ENCODE results near the gene CFAP210.
"Not testable (repeated sequence)": the region's sequence is repeated elsewhere in the genome, so short reads cannot be mapped to it uniquely, and the experiment has no call there.

CFAP210 gene

GRCh38 chr2:169670937-169671336 lies 23.3 kb downstream of the CFAP210 start:
- no peak for DNase-seq

- DNase-seq, result no peak
Observed at GRCh38 chr2:169670215-169670651, 24.0 kb downstream of the CFAP210 start.

- DNase-seq, result no peak
Observed at GRCh38 chr2:169667583-169667982, 26.6 kb downstream of the CFAP210 start.

GRCh38 chr2:169664978-169665930 lies 29.0 kb downstream of the CFAP210 start:
- no peak for DNase-seq

GRCh38 chr2:169664600-169664977 lies 29.6 kb downstream of the CFAP210 start:
- no peak for DNase-seq

GRCh38 chr2:169663247-169663646 lies 31.0 kb downstream of the CFAP210 start:
- DNase-seq, result no peak

- no peak for DNase-seq
Observed at GRCh38 chr2:169662744-169663143, 31.5 kb downstream of the CFAP210 start.

GRCh38 chr2:169661265-169661664 lies 32.9 kb downstream of the CFAP210 start:
- DNase-seq, result no peak

- no peak for DNase-seq
Observed at GRCh38 chr2:169659320-169659719, 34.9 kb downstream of the CFAP210 start.

GRCh38 chr2:169658877-169659276 lies 35.3 kb downstream of the CFAP210 start:
- DNase-seq, result no peak

GRCh38 chr2:169656164-169656563 lies 38.0 kb downstream of the CFAP210 start:
- DNase-seq, result no peak

- no peak for DNase-seq
Observed at GRCh38 chr2:169653636-169654035, 40.6 kb downstream of the CFAP210 start.

GRCh38 chr2:169649278-169649677 lies 44.9 kb downstream of the CFAP210 start:
- DNase-seq, result no peak

- no peak for DNase-seq
Observed at GRCh38 chr2:169647496-169647895, 46.7 kb downstream of the CFAP210 start.

GRCh38 chr2:169644173-169644572 lies 50.0 kb downstream of the CFAP210 start:
- DNase-seq, result no peak

- DNase-seq, result no peak
Observed at GRCh38 chr2:169641464-169641863, 52.7 kb downstream of the CFAP210 start.

GRCh38 chr2:169640104-169640503 lies 54.1 kb downstream of the CFAP210 start:
- no peak for DNase-seq

- DNase-seq, result no peak
Observed at GRCh38 chr2:169637620-169638019, 56.6 kb downstream of the CFAP210 start.

GRCh38 chr2:169636440-169637097 lies 57.6 kb downstream of the CFAP210 start:
- no peak for DNase-seq

- DNase-seq, result no peak
Observed at GRCh38 chr2:169625781-169626180, 68.4 kb downstream of the CFAP210 start.

- DNase-seq, result no peak
Observed at GRCh38 chr2:169623235-169623634, 71.0 kb downstream of the CFAP210 start.

- no peak for DNase-seq
Observed at GRCh38 chr2:169620509-169620908, 73.7 kb downstream of the CFAP210 start.

GRCh38 chr2:169619946-169620345 lies 74.3 kb downstream of the CFAP210 start:
- DNase-seq, result no peak

- DNase-seq, result not testable (repeated sequence)
Observed at GRCh38 chr2:169615982-169616381, 78.2 kb downstream of the CFAP210 start.
